Psoas muscle (tissue), 8 donors: ENCODE measurements around the gene GALK1. TPM values are rescaled to one million over a fixed set of nuclear protein-coding genes. Genes with fewer than 3 reads are reported as not detected.
A peak's percentile ranks its signal among the peaks of the same experiment; 100 is the strongest.

ENCODE experiments used
- ATAC-seq, 4 donors: fragments of 200-7000 bp; cut with Tn5 transposase; one replicate each; pipeline ENCODE4 v1.9.1; 2020; ENCODE audit warnings: moderate library complexity in 3 of 4, mild to moderate bottlenecking in 2 of 4
- DNase-seq, 2 donors: peaks; one replicate each; pipeline ENCODE4 v3.0.0-alpha.2; 2020
- H3K27ac ChIP-seq: fragments of 200-600 bp; one replicate; pipeline ENCODE4 v1.8.0; 2022
- H3K27me3 ChIP-seq, 3 donors: fragments of 200-600 bp in 1 of 3; one replicate each; pipeline versions ENCODE4 v1.6.1 to v1.8.0; 2013 to 2022; ENCODE audit warnings: low read length in 2 of 3, mild to moderate bottlenecking in 2 of 3, moderate library complexity in 1 of 3; ENCODE audit not compliant: insufficient read depth in 3 of 3
- H3K36me3 ChIP-seq, 2 donors: fragments of 200-600 bp in 1 of 2; one replicate each; pipeline versions ENCODE4 v1.6.1 to v1.8.0; 2013 to 2022; ENCODE audit warnings: low read depth in 1 of 2, mild to moderate bottlenecking in 1 of 2, moderate library complexity in 1 of 2; ENCODE audit not compliant: insufficient read depth in 1 of 2
- H3K4me1 ChIP-seq: fragments of 200-600 bp; one replicate; pipeline ENCODE4 v1.8.0; 2022
- H3K4me3 ChIP-seq: fragments of 200-600 bp; one replicate; pipeline ENCODE4 v1.8.0; 2022; ENCODE audit warnings: mild to moderate bottlenecking
- H3K9me3 ChIP-seq: fragments of 200-600 bp; one replicate; pipeline ENCODE4 v1.8.0; 2022
- CTCF ChIP-seq: fragments of 200-600 bp; IDR thresholded peaks from one replicate; pipeline ENCODE4 v1.8.0; 2022; ENCODE audit warnings: antibody characterized with exemption
- whole genome bisulfite sequencing, 3 donors: extraction: QIAGEN DNeasy Blood & Tissue Kit; methylation state at CpG; one replicate each; pipeline versions ENCODE4 v1.1.6 to v1.1.7; 2013; 5-methylcytosine and 5-hydroxymethylcytosine counted together
- intact Hi-C, 2 donors: fragments of 100-400 bp; cut with DNase I; formaldehyde crosslinking; loops; one replicate each; pipeline versions ENCODE4 v1.11.0 to v1.14.2; 2022
- polyA plus RNA-seq, 3 donors: library from polyadenylated mRNA; stranded (reverse); fragments of 200-250 nt; gene quantifications; one replicate each; pipeline ENCODE4 v1.2.3, GENCODE V29; 2013
- total RNA-seq, 4 donors: library from RNA; stranded (reverse); fragmentation: NEBNext Ultra II Directional in 2 of 4; extraction: Animal tissue kit (Norgen Biotek cat#: 25700) in 2 of 4; gene quantifications; one replicate each; pipeline versions ENCODE4 v1.2.1 to v1.2.4, GENCODE V29; 2021 to 2023
- donor health status: healthy with polysubstance abuse.
- donor health status: DM: no; HTN: no; CAD: no; lungs with moderate emphysema.
- donor health status: Bipolar disorder and iron deficiency.
- donor health status: healthy.
- donor health status: DM: yes; HTN: yes; CAD: no.
- donor health status: DM: no; HTN: no; CAD: no.
- donor health status: DM: no; HTN: no; CAD: no.
- donor health status: DM: yes; HTN: yes; CAD: no.

The GALK1 gene
- total and polyA plus RNA-seq, 7 donors, result 7.1 to 13.2 (median 9.8) TPM

GRCh38 chr17:75808549-75808904 lies 43.5 kb upstream of the GALK1 start:
- DNase-seq (no peak), ATAC-seq (no peak)
- Histone ChIP-seq H3K27me3 (no peaks in the 10 kb centered on the region), H3K4me1 (peaks cover 24% of the 10 kb centered on the region), H3K9me3 (no peaks in the 10 kb centered on the region), H3K27ac (peak overlapping the region; percentile 78), H3K36me3 (peaks cover 0 to 43% of the 10 kb centered on the region in 2 donors), H3K4me3 (no peak overlapping the region)
- TF ChIP-seq CTCF, result no peak
- intact Hi-C loops, result no loop called here
- WGBS, 3 donors, result 15 to 28% (median 21%) methylated on average over 4 of the region's 4 CpGs

- no peak for TF ChIP-seq CTCF
- intact Hi-C loops, result no loop called here
- no peaks in the 10 kb centered on the region for H3K27me3 ChIP-seq
- DNase-seq (no peak), ATAC-seq (no peak)
- 82 to 93% (median 90%) methylated on average over 3 of the region's 3 CpGs for WGBS, 3 donors
- no peaks in the 10 kb centered on the region for H3K9me3 ChIP-seq
- H3K27ac ChIP-seq, result peak overlapping the region; percentile 78
- peaks cover 0 to 36% of the 10 kb centered on the region in 2 donors for H3K36me3 ChIP-seq
- H3K4me3 ChIP-seq, result no peak overlapping the region
- peaks cover 24% of the 10 kb centered on the region for H3K4me1 ChIP-seq
Observed at GRCh38 chr17:75807861-75808260, 42.9 kb upstream of the GALK1 start.

- H3K4me1 ChIP-seq, result peaks cover 24% of the 10 kb centered on the region
- WGBS, 3 donors, result 66 to 89% (median 78%) methylated on average over 4 of the region's 4 CpGs
- peak in 1 of 4 donors; percentile 13 for ATAC-seq
- peaks cover 0 to 27% of the 10 kb centered on the region in 2 donors for H3K36me3 ChIP-seq
- no peak for DNase-seq
- no peaks in the 10 kb centered on the region for H3K27me3 ChIP-seq
- H3K27ac ChIP-seq, result no peak overlapping the region
- no peak overlapping the region for H3K4me3 ChIP-seq
- intact Hi-C loops, result no loop called here
- no peak for TF ChIP-seq CTCF
- H3K9me3 ChIP-seq, result no peaks in the 10 kb centered on the region
Observed at GRCh38 chr17:75806822-75807500, 42.0 kb upstream of the GALK1 start.

GRCh38 chr17:75803883-75804282 lies 38.9 kb upstream of the GALK1 start:
- intact Hi-C loops, result no loop called here
- WGBS, 3 donors, result 86 to 94% (median 88%) methylated on average over 1 of the region's 1 CpG
- DNase-seq, result no peak

More at GRCh38 chr17:75803883-75804282, 38.9 kb upstream of the GALK1 start:
- TF ChIP-seq CTCF, result no peak
- H3K4me1 ChIP-seq, result peaks cover 12% of the 10 kb centered on the region
- no peaks in the 10 kb centered on the region for H3K9me3 ChIP-seq
- no peaks in the 10 kb centered on the region for H3K27me3 ChIP-seq
- no peak overlapping the region for H3K27ac ChIP-seq
- H3K36me3 ChIP-seq, result peaks cover 0 to 17% of the 10 kb centered on the region in 2 donors
- ATAC-seq, result no peak
- no peak overlapping the region for H3K4me3 ChIP-seq
